Activated T-helper 1 cell treated with anti-CD3 and anti-CD28 coated beads, Interleukin-2, amount 50 U/mL, for 16 hours (primary cell): Measurements from ENCODE around the gene DIP2C.
"Not testable (repeated sequence)": the region's sequence is repeated elsewhere in the genome, so short reads cannot be mapped to it uniquely, and the experiment has no call there.

Experiments used
- DNase-seq, 2 donors: peaks; one replicate each; pipeline ENCODE4 v3.0.0-alpha.2; 2020; ENCODE audit warnings: low read depth in 1 of 2, low spot score in 1 of 2

DIP2C gene

DNA sequence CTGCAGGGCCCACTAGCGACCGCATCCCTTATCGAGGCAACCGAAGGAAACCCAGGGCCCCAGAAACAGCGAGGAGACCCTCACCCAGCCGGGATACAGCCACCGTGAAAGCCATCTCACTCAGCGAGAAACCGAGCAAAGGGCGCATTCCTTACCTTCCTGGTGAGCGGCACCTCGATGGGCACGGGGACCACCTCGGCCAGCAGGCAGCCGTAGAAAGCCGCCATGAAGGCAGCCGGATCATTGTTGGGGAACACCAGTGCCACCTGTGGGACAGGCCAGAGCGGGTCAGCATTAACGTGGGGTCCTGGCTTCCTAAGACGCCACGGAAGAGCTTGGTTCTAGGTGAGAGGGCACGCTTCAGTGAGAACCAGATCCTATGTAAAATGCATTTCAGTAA is 290.5 kb downstream of the DIP2C start:
- no peak for DNase-seq

DNA sequence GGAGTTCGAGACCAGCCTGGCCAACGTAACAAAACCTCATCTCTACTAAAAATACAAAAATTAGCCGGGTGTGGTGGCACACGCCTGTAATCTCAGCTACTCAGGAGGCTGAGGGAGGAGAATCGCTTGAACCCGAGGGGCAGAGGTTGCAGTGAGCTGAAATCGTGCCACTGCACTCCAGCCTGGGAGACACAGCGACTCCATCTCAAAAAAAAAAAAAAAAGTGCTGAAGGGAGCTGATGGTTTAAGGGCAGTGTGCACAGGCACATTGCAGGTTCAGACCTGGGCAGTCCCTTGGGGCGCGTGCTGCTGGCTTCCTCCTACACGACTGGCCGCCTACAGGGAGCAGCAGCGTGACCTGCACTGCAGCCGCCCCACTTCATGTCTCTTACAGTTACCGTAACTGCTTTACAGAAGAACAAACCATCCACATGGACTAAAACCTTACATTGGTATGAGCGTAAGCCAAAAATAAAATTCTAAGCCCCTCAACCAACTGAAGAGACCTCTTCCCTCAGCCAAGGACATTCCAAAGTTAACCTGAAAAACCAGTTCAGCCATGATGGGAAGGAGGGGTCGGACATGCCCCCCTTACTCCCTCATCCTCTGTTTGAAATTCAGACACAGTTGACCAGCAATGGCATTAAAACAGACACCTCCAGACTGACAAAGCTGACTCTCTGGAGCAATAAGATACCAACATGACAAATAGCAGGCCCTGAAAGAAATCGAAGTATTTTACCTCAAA is 292.0 kb downstream of the DIP2C start:
- DNase-seq, result no peak

DNA sequence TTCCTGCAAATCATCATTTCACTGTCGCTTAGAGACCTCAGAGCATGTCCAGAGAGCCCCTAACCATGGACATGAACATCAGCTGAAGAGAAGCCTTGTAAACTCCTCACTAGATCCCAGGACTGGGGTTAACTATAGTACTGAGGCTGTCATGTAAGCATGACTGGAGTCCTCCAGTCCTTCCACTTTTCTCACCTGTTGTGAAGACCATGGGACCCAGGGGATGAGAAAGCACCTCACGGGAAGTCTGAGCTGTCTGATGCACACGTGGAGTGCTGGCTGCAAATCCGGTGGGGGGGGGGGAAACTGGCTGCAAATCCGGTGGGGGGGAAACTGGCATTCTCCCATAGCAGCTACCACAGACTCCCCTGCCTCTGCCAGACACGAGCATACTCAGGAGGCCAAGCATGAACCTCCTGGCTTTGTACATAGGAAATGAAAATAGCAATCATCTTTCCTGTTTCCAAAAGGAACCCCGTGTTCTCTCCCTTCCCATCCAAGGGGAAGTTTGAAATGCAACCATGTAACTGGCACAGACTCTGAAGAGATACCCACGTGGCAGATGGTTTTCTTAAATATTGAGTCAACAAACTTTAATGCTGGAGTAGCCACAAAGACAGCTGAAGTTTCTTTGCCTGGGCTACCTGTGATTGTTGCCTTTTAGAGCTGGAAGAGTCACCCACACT is 292.8 kb downstream of the DIP2C start:
- DNase-seq, result no peak

DNA sequence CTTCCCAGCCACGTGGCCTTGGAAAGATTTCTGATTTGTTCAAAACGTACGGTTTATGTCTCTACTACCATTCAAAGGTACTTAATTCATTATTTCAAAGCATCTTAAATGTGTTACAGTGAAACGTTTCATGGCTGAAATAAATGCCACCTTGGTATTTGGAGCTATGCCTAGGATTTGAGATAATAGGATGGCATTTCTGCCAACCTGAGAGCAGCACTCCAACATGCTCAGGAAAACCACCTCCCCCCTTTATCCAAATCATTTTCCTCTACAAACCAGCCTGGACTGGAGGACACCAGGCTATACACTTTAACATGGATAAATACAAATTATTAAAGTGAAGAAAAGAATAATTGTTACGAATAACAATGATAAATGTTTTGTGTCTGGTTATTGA is 293.4 kb downstream of the DIP2C start:
- no peak for DNase-seq

DNA sequence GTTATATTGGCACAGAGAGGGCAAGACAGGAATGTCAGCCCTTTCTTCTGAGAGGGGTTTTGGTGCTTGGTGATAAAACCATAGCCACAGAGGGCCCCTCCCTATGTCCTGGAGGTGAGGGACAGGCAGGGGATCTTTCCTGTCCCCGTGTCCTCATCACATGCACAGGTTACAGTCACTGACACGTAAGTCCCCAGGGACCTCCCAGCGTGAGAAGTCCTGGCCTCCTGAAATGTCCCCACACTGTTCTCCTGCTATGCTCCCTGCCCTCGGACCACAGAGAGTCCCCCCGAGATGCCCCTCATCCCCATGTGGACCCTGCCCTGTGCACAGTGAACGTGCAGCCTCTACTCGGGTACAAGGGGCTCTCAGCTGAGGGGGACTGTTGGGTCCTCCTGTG is 293.8 kb downstream of the DIP2C start:
- no peak for DNase-seq

DNA sequence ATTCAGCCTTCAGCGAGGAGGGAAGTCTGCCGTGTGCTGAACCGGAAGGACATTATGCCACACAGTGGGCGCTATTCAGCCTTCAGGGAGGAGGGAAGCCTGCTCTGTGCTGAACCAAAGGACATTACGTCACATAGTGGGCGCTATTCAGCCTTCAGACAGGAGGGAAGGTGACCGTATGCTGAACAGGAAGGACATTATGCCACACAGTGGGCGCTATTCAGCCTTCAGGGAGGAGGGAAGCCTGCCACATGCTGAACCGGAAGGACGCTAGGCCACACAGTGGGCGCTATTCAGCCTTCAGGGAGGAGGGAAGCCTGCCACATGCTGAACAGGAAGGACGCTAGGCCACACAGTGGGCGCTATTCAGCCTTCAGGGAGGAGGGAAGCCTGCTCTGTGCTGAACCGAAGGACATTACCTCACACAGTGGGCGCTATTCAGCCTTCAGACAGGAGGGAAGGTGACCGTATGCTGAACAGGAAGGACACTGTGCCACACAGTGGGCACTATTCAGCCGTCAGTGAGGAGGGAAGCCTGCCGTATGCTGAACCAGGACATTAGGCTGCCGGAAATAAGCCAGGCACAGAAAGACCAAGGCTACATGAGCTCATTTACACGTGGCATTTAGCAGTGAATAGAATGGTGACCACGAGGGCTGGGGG is 294.9 kb downstream of the DIP2C start:
- not testable (repeated sequence) for DNase-seq

DNA sequence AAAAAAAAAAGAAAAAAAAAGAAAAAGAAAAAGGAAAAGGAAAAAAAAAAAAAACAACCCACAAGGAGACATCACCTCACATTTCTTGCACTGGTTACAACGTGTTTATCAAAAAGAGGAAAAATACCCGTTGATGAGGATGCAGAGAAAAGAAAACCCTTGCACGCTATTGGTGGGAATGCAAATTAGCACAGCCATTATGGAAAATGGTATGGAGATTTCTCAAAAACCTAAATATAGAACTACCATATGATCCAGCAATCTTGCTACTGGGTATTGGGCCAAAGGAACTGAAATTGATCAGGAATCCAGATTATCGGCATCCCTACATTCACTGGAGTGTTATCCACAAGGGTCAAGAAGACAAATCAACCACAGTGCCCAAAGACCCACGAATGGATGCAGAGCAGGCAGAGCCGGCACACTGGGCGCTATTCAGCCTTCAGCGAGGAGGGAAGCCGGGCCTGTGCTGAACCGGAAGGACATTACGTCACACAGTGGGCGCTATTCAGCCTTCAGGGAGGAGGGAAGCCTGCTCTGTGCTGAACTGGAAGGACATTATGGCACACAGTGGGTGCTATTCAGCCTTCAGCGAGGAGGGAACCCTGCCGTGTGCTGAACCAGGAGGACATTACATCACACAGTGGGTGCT is 295.6 kb downstream of the DIP2C start:
- no peak for DNase-seq

DNA sequence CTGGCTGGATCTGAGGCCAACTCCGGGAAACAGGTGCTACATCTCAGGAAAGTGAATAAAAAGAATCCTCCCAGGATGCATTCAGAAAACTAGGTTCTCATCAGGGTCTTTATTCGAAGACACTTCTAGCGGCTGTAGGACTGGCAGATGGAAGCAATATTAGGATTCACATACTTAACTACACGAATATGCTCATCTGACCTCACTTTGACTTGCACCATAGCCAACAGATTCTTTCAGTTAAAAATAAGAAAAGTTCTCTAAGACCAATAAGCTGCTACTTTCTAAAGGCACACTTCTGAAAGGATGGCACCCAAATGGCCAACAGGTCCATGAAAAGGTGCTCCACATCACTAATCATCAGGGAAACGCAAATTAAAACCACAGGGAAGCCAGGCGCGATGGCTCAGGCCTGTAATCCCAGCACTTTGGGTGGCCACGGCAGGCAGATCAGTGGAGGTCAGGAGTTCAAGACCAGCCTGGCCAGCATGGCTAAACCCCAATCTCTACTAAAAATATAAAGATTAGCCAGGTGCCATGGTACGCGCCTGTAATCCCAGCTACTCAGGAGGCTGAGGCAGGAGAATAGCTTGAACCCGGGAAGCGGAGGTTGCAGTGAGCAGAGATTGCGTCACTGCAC is 296.2 kb downstream of the DIP2C start:
- no peak for DNase-seq

DNA sequence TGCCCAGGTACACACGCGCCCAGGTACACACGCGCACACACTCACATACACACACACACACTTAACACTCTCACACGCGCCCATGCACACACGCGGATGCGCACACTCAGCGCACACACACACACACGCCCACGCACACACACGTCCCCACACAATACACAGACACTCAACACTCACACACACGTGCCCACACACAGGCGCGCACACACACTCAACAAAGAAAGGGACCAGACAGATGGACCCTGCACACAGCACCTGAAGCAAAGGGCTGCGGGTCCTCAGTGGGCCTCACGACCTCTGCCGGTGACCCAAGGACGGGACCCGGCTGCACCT is 296.8 kb downstream of the DIP2C start:
- DNase-seq, result no peak

DNA sequence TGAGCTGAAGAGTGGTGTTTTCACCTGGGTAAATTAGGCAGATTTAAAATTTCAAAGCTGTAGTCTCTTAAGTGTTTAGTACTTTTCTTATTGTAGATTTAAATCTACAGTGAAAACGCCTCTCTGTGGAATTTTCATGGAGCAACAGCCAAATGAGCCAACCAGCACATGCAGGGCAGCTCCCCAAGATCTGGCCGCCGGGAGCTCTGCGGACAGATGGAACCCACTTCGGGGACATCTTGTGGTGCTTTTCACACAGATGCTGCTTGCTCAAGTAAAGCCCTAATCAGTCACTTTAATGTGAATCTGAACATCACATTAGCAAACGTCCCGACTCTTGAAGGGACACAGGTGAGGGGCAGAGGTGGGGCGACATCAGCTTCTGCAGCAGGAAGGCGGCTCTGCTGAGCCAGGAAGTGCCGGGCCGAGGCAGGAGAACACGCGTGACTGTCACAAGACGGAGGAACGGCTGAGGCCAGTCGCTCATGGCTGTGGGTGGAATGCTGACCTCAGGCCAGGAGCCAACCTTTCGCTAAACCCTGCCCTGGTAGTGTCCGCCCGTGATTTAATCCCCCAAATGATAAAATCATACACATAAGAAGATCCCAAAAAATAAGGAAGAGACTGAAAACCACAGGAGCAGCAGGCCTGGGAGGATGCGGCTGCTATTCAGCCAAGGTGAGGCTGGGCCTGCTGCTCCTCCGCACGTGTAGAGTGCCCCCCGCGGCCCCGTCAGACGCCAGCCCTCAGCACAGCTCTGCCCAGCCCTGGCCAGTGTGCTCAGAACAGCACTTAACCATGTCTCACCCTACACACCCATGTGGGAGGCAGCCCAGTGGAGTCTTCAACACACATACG is 297.4 kb downstream of the DIP2C start:
- DNase-seq, result no peak

DNA sequence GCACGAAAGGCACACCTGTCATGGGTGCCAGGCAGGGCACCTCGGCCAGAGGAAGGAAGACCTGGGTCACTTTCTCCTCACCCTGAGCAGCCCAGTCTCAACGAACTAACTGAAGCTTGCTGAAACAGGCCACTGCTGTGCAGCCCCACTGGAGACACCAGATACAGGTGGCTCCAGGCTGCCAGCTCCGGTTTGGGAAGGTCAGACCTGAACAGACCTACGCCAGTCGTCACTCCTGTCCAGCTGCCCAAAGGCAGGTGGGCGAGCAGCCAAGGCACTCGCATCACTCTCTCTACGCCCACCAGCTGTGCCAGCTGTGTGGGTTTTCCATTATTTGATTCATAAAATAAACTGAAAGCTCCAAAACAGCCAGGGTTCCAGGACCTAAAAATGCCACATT is 298.2 kb downstream of the DIP2C start:
- no peak for DNase-seq

DNA sequence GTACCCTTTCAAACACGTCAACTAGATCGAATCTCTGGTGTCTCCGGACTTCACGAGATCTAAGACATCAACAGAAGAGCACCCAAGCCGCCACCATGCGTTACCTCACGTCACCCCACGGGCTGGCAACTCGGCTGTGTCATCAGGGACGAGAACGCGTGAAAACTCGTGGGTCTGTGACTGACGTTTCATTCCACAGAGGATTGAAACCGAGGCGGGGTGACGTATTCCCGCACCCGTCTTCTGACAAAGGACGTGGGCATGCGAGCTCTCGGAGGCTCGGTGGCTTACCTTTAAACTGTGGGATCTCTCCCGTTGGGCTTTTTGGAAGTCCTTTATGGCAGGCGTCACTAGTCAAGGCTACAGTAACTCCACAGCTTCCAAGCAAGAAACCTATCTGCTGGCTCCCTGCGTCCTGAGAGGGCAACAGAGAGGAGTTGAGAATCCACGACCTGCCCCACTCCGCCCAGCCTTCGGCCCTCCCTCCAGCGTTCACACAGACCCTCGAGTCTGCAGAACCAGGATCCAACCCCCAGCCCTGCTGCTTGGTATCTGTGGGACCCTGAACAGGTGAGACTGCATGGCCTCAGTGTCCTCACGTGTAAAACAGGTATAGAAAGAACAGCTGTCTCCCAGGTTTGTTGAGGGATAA is 298.9 kb downstream of the DIP2C start:
- no peak for DNase-seq

DNA sequence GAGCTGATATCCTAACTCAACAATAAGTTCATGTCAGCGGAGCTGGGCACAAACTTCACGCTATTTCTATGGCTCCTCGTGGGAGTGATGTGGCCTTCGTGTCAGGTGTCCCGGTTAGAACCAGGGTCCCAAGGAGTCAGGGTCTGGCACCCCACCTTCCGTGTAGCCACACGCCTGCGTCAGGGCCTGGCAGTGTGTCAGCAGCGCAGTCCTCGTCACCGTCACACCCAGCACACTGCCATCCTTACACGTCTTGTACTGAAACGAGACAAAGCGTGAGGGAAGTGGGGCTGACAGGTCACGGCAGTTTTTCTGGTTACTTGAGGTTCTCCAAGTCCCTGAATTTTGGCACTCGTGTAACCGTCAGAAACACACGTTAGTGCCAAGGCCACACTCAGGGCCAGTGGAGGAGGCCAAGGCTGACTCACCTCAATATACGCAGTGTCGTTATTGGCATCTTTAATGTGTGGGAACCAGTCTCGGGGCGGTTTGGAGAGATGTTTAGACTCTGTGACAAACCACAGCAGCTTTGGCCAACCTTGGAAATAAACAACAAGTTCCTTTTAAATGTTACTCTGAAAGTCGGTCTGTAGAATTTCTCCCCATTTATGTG is 299.5 kb downstream of the DIP2C start:
- no peak for DNase-seq

DNA sequence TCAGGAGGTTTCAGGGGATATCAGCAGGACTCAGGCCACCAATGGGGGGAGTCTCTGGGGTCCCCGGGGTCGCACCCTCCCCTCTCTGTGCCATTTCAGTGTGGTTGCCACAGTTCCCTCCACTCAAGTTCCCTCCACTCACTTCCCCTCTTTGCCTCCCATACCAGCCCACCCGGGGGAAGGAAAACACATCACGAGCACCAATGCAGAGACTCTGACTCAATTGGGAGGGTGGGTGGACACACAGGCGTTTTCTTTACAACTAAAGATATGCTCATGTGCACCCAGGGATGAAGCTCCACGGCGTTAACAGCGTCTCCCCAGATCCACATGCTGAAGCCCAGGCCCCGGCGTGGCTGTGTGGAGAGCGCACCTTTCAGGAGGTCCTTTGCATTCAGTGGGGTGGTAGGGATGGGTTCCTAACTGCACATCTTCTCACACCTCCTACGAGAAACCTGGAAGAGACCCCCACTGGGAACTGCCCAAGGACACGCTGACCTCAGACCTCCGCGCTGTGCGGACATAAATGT is 300.1 kb downstream of the DIP2C start:
- DNase-seq, result no peak

DNA sequence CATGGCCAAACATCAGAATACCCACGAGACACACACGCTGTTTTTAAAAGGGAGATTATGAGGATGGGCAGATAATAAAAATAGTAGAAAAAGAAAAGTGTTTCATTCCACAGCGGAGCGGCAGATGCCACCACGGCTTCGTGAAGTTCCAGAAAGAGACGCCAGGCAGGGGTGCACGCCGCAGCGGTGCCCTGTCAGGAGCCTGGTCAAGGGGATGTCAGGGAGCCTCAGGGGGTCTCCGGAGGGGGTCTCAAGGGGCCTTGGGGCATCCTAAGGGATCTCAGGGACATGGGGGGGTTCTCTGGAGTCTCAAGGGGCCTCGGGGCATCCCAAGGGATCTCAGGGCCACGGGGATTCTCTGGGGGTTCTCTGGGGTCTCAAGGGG is 300.8 kb downstream of the DIP2C start:
- DNase-seq, result no peak

DNA sequence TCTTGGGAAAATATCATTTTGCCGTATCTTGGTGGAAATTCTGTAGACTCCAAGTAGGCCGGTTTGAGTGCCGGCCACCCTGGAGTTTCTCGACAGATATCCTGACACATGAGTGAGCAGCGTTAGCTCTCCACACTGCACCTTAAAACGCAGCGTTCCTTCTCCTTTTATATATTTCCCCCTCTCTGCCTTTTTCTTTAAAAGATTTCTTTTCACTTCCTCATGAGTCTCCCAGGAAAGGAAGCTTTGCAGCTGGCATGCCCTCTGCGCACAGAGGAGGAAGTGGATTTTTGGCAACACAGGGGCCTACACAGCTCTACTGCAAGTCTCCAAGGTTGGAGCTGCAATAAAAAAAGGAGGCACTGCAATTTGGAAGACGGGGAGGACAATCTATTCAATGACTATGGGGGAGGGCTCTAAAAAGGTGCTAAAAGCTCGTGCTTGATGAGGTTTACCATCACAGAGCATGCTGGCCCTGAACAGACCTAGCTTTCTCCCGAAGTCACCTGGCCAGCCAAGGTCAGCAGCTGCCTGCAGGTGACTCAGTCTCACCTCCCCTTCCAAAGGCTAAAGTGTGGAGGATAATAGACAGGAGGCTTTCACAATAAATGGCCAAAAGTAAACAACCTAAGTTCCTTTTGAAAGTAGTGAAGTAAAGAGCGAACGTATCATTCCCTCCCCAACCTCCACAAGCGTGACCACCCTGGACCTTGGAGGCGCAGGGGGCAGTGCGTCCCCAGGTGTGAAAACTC is 301.4 kb downstream of the DIP2C start:
- DNase-seq, result no peak

DNA sequence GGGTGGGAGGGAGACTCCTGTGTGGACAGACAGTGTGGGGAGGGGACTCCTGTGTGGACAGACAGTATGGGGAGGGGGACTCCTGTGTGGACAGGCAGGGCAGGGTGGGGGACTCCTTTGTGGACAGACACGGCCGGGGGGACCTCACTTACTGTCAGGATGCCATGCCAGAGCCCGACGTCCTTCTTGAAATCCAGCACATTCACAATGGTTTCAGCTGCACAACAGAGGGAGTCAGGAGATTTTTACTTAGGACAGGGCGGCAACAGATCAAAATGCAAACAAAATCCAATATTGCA is 301.9 kb downstream of the DIP2C start:
- DNase-seq, result no peak

DNA sequence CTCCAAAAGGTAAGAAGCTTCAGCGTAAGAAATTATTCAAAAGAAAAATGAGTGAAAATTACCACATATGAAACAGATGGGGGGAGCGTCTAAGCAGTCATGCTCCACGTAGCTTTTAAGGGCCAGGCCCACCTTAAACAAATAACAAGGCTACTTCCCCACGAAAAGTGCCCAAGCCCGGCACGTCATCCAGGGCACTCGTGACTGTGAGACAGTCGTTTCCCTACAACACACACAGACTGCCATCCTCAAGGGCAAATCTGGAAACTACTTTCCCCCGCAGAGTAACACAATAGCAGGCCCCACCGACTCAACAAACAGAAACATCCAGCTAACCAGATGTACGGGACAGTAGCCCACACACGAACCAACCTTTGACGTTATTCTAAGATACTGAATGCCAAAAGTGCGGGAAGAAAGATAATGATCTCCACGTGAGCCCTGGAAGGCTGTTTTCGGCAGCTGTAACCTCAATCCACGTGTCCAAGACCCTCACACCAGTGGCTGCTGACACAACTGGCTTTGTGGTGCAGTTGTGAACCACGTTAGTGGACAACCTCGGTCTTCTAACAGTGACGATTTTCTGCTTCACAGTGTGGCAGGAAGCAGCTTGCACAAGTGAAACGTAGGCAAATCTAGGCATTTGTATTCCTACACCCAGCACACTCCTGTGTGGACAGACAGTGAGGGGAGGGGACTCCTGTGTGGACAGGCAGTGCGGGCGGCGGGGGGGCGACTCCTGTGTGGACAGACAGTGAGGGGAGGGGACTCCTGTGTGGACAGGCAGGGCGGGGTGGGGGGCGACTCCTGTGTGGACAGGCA is 302.5 kb downstream of the DIP2C start:
- DNase-seq, result no peak
